Right forelimb (tissue), 1 donor: Measurements from ENCODE around the gene KMT2E.

Experiments used
- DNase-seq: peaks from one replicate; pipeline ENCODE4 v3.0.0-alpha.2; 2018

The KMT2E gene

GRCh38 chr7:105131033-105131656 lies 117.1 kb downstream of the KMT2E start:
- no peak for DNase-seq

- DNase-seq = no peak
Measured at GRCh38 chr7:105131890-105132289, 117.9 kb downstream of the KMT2E start.

DNA sequence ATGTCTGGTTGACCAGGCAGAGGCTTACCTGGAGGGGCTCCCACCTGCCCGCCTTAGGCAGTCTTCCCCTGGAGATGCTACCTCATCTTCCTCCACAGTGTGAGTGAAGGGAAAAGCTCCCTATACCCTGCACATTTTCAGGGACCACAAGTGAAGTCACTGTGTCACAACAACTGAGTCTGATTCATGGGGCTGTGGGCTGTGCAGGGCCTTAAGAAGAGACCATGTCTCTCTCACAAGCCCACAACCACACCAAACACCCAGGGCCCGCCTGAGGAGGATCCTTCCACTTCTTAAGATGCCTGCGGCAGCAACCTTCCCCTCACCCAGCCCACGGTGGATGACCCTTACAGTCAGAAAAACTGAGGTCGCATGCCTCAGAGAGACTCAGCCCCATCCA lies 118.3 kb downstream of the KMT2E start:
- DNase-seq = no peak

- no peak for DNase-seq
Measured at GRCh38 chr7:105132835-105133234, 118.8 kb downstream of the KMT2E start.

DNA sequence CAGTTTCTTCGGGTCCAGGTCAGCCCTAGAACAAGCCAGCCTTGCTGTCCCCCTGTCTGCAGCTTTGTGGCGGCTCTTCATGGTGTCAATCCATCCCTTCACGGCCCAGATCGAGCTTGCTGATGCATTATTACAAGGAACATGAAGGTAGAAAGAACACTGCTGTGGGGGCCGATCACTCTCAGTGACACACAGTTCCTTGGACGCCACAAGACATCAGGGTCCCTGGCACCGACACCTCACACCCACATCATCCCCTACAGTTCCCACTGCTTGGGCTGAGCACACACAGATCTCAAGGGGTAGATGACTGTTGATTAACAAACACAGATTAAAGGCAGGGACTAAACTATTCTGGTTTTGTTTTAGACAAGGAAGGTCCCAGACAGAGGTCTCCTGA lies 119.4 kb downstream of the KMT2E start:
- DNase-seq = no peak

GRCh38 chr7:105133986-105134655 lies 120.1 kb downstream of the KMT2E start:
- no peak for DNase-seq

DNA sequence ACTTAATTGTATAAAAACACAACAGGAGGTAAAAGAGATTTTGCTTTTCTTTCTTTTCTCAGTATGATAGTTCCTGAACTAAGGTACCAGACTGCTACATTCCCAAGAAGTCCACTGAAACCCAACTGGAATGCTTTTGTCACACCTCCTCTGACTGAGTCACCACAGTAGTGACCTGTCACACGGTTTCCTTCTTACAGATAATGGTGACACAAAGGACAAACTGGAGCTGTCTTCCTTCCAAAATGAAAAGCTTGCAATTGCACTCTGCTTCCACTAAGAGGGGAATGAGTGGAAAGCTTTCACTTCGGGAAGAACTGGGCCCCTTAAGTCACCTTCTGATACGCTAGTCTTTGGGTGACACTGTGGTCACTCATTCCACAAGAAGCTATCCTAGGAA lies 122.2 kb downstream of the KMT2E start:
- no peak for DNase-seq

- DNase-seq = no peak
Measured at GRCh38 chr7:105137898-105138297, 123.9 kb downstream of the KMT2E start.

DNA sequence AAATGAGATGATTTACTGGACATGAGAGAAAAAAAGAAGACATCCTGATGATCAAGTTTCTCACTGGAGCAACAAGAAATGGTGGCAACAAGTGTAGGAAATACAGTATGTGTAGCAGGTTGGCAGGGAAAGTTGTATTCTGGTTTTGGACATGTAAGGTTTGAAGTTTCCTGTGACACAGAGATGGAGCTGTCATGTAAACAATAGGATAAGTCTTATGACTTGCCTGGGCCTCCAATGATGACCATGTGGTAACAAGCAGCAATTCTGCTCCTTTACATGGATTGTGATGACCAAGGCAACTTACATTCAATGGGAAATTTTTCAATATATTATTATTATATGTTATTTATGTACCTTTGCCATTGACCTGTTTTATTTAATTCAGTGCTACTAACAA lies 125.4 kb downstream of the KMT2E start:
- DNase-seq = no peak

DNA sequence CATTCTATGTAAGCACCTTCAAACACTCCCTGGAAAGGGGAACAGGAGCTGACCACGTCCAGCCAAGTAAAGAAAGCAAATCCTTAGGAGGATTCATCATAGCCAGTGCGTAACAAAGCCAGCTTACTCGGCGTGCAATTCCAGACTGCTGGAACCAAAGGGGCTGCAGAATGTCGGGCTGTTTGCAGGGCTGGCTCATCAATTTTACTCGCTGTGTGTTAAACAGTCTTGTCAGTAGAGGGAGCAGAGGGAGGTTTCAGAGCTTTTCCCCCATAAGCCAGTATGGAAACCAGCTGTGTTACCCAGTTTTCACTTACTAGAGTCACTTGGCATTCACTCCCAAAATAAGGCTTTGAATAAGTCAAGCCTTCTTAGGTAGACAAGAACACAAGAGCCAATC lies 127.1 kb downstream of the KMT2E start:
- no peak for DNase-seq

GRCh38 chr7:105149827-105150226 lies 135.8 kb downstream of the KMT2E start:
- DNase-seq = no peak

DNA sequence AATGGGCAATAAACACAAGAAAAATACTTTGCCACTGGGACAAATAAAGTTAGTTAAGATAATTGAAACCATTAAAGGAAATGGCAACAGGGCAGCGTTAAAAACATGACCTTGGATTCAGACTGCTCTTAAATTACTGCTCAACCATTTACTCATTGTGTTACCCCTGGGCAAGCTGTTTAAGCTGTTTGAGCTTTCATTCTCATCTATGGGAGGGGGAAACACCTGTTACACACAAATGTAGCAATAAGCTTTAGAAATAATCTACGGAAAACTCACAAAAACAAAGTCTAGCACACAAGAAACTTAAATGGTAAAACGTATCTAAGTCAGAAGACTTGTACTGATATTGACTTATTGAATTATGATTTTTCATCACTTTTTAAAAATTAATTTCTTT lies 137.1 kb downstream of the KMT2E start:
- no peak for DNase-seq

GRCh38 chr7:105153531-105153930 lies 139.5 kb downstream of the KMT2E start:
- DNase-seq = no peak

- DNase-seq = no peak
Measured at GRCh38 chr7:105154084-105154483, 140.1 kb downstream of the KMT2E start.

DNA sequence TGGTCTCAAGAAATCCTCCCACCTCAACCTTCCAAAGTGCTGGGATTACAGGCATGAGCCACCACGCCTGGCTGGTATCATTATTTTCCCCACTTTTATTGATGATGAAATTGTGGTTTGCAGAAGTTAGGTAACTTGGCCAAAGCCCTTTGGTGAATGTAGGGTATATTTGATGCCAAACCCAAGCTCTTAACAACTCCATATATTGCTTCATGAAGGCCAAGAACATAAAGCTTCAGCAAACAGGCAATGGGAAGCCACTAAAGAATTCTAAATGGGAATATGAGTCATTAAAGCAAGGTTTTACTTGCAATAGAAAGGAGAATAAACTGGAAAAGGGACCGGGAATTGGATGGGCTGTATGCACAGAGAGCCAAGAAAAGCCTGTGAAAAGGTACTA lies 142.7 kb downstream of the KMT2E start:
- DNase-seq = no peak

DNA sequence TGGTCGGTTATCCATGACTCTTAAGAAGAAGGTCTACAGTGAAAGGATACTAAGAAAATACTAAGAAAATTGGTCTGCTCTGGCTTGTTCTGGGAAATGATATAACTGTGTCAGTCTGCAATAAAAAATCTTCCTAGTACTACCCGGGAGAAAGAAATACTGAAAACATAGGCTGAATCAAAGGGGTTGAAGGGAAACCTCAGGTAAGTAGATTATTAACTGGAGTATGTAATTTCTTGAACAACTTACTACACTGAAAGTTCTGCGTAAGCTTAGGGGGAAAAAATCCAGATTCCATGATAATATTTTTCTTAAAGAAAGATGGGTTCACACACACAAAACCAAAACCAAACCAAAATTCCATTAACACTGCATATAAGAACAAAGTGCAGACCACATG lies 143.3 kb downstream of the KMT2E start:
- no peak for DNase-seq

GRCh38 chr7:105161366-105161765 lies 147.4 kb downstream of the KMT2E start:
- no peak for DNase-seq
